Esophagus squamous epithelium (tissue), 5 donors: Measurements from ENCODE around the gene RBM20. TPM values are rescaled to one million over a fixed set of nuclear protein-coding genes. Genes with fewer than 3 reads are reported as not detected.

Experiments used
- DNase-seq: peaks from one replicate; lab custom pipeline; 2025; lab: John Stamatoyannopoulos, UW
- H3K27ac ChIP-seq, 4 donors: fragments of 200-600 bp; sonication (generic); one replicate each; pipeline ENCODE4 v1.5.1; 2016 to 2019; ENCODE audit warnings: mild to moderate bottlenecking in 1 of 4
- H3K27me3 ChIP-seq, 4 donors: fragments of 200-600 bp; sonication (generic); 1 replicate in 3 of 4; 2 replicates in 1 of 4; pipeline versions ENCODE4 v1.5.1 to v1.6.0; 2017 to 2021; ENCODE audit warnings: antibody characterized with exemption in 1 of 4
- H3K36me3 ChIP-seq, 3 donors: fragments of 200-600 bp; sonication (generic); one replicate each; pipeline ENCODE4 v1.5.1; 2016 to 2019
- H3K4me1 ChIP-seq, 3 donors: fragments of 200-600 bp; sonication (generic); one replicate each; pipeline ENCODE4 v1.5.1; 2017 to 2019
- H3K4me3 ChIP-seq, 4 donors: fragments of 200-600 bp; sonication (generic); 1 replicate in 3 of 4; 2 replicates in 1 of 4; pipeline ENCODE4 v1.5.1; 2016 to 2019; ENCODE audit warnings: mild to moderate bottlenecking in 2 of 4, moderate library complexity in 1 of 4
- H3K9me3 ChIP-seq, 3 donors: fragments of 200-600 bp; sonication (generic); one replicate each; pipeline ENCODE4 v1.5.1; 2016 to 2019
- POLR2A ChIP-seq, 4 donors: fragments of 450-650 bp; IDR thresholded peaks; one replicate each; pipeline ENCODE4 v1.6.1; 2017; ENCODE audit warnings: antibody characterized with exemption in 4 of 4, mild to moderate bottlenecking in 4 of 4, moderate library complexity in 3 of 4
- WGBS, 2 donors: methylation state at CpG; one replicate each; pipeline ENCODE4 v1.1.5; 2018; 5-methylcytosine and 5-hydroxymethylcytosine counted together
- intact Hi-C: fragments of 100-400 bp; cut with DNase I; formaldehyde crosslinking; loops from one replicate; pipeline ENCODE4 v1.15.0; 2022
- total RNA-seq, 4 donors: library from RNA; depleted of rRNA; stranded (reverse); fragments of >200 nt; gene quantifications; one replicate each; pipeline ENCODE4 v1.1.0, GENCODE V29; 2016
- TF ChIP-seq, protein P1 (sequence below), 6 experiments: fragments of 450-650 bp in 4 of 6; fragments of 200-600 bp in 2 of 6; sonication (generic) in 2 of 6; IDR thresholded peaks; one replicate each; pipeline ENCODE4 v1.5.1; 2016 to 2019; ENCODE audit warnings: antibody characterized with exemption in 6 of 6, mild to moderate bottlenecking in 4 of 6, moderate library complexity in 4 of 6
- donor health status: DM: yes; HTN: yes; CAD: no.

RBM20 gene
- total RNA-seq, 4 donors from 2014 or later, result 2.1 to 10.3 (median 3.7) TPM

- intact Hi-C loops, result no loop called here
- Histone ChIP-seq H3K36me3 (no peaks in the 10 kb centered on the region), H3K4me3 (no peak overlapping the region), H3K27ac (peak overlapping the region in 3 of 4 donors; percentile 38 to 91 (median 90)), H3K9me3 (no peaks in the 10 kb centered on the region), H3K27me3 (no peaks in the 10 kb centered on the region), H3K4me1 (peaks cover 32 to 100% (median 38%) of the 10 kb centered on the region in 3 donors)
- 77 to 89% methylated on average over 5 to 8 of the region's 9 CpGs for WGBS, 2 donors
- no peak for DNase-seq
- TF ChIP-seq, protein P1, sequence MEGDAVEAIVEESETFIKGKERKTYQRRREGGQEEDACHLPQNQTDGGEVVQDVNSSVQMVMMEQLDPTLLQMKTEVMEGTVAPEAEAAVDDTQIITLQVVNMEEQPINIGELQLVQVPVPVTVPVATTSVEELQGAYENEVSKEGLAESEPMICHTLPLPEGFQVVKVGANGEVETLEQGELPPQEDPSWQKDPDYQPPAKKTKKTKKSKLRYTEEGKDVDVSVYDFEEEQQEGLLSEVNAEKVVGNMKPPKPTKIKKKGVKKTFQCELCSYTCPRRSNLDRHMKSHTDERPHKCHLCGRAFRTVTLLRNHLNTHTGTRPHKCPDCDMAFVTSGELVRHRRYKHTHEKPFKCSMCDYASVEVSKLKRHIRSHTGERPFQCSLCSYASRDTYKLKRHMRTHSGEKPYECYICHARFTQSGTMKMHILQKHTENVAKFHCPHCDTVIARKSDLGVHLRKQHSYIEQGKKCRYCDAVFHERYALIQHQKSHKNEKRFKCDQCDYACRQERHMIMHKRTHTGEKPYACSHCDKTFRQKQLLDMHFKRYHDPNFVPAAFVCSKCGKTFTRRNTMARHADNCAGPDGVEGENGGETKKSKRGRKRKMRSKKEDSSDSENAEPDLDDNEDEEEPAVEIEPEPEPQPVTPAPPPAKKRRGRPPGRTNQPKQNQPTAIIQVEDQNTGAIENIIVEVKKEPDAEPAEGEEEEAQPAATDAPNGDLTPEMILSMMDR (IDR thresholded peaks at IDR 0.05), result no peak
- TF ChIP-seq POLR2A (IDR thresholded peaks at IDR 0.05), result no peak
These were observed 197.7 kb downstream of the RBM20 start for GRCh38 chr10:110841767-110842267.

DNA sequence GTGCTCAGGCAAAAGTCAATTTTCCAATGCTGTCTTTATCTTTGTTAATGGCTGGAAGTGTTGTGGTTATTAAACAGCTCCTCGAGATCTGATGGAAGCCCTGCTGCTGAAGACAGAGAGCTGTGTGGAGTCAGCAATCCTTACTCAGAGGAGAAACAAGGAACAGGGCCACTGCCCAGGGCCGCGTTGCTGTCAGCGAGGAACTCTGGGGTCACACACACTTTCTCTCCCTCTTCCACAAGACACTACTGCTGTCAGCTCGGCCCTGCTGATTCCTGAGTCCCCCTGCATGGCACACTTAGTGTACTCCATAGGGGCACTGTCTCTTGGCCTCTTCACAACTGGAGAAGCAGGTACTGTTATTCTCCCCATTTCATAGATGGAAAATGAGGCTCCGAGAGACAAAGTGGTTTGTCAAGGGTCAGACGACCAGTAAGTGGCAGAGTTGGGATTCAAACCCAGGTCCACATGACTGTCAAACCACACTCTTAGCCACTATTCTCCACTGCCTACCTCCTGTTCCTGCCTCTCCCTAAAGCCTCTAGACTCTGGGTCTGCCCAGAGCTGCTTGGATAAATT is 198.3 kb downstream of the RBM20 start:
- Histone ChIP-seq H3K4me3 (no peak overlapping the region), H3K27me3 (no peaks in the 10 kb centered on the region), H3K27ac (peak overlapping the region; percentile 38 to 91 (median 84)), H3K4me1 (peaks cover 29 to 100% (median 34%) of the 10 kb centered on the region in 3 donors), H3K36me3 (no peaks in the 10 kb centered on the region), H3K9me3 (no peaks in the 10 kb centered on the region)
- intact Hi-C loops, result no loop called here
- 74 to 86% methylated on average over 6 to 7 of the region's 7 CpGs for WGBS, 2 donors
- DNase-seq, result no peak
- TF ChIP-seq, protein P1 (IDR thresholded peaks at IDR 0.05), result no peak
- no peak for TF ChIP-seq POLR2A (IDR thresholded peaks at IDR 0.05)

DNA sequence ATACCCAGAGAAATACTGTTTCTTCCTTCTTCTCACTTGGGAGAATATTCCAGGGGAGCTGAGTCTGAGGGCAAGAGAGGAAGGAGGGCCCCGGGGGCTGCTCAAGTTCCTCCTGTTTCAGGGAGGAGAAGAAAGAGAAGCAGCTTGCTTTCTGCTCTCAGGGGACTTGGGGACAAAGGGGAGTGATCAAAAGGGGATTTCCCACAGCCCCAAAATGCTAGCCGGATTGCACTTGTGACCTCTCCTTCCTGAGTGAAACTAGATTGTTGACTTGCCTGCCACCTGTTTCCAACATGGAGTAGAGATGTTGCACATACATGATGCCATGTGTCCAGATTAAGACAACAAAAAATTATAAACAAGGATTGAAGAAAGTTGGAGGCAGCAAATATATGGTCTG is 198.9 kb downstream of the RBM20 start:
- Histone ChIP-seq H3K4me3 (no peak overlapping the region), H3K36me3 (no peaks in the 10 kb centered on the region), H3K27ac (peak overlapping the region; percentile 38 to 91 (median 84)), H3K9me3 (no peaks in the 10 kb centered on the region), H3K27me3 (no peaks in the 10 kb centered on the region), H3K4me1 (peaks cover 26 to 96% (median 29%) of the 10 kb centered on the region in 3 donors)
- TF ChIP-seq, protein P1 (IDR thresholded peaks at IDR 0.05), result no peak
- TF ChIP-seq POLR2A (IDR thresholded peaks at IDR 0.05), result no peak
- intact Hi-C loops, result no loop called here
- no peak for DNase-seq
- WGBS, 2 donors, result 29 to 53% methylated on average over 1 to 2 of the region's 2 CpGs

DNA sequence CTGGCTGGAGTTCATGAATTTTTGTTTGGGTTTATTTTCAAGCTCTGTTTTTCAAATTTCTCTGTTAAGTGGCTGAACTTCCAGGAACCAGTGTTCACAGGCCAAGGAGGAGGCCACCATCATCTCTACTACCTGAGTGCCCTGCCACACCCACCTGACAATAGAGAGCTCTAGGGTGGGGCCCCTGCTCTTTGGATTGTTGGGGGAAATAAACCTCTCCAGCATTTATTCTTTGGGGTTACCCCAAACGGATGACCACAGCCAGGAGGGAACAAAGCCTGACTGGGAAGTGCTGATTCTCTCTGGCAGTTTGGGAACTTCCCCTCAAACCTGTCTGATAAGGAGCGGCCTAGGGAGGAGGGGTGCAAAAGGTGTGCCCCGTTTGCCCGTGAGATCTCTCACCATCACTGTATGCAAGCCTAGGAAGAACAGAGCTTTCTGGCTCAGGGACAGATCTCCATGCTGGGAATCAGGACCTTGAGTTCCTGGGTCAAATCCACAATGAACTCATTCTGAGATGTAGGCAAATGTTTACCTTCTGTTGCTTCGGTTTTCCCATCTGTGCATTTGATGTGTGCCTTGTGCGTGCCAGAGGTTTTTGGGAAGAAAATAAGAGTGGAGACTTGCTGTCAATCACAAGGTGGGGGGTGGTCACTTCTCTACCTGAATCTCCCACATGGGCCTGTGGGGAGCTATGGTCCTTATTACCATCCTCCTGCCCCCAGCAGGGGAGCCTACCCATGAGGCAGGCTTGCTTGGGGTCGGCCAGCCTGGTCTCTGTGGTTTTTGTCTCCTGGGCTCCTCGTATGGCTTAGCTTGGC is 199.9 kb downstream of the RBM20 start:
- 54 to 73% methylated on average over 7 to 8 of the region's 8 CpGs for WGBS, 2 donors
- TF ChIP-seq, protein P1 (IDR thresholded peaks at IDR 0.05), result no peak
- no peak for TF ChIP-seq POLR2A (IDR thresholded peaks at IDR 0.05)
- peak overlapping the region; percentile 59 to 91 (median 84) for H3K27ac ChIP-seq
- no peak overlapping the region for H3K4me3 ChIP-seq
- H3K9me3 ChIP-seq, result no peaks in the 10 kb centered on the region
- no peaks in the 10 kb centered on the region for H3K27me3 ChIP-seq
- intact Hi-C loops, result no loop called here
- no peak for DNase-seq
- H3K4me1 ChIP-seq, result peaks cover 24 to 87% (median 26%) of the 10 kb centered on the region in 3 donors
- no peaks in the 10 kb centered on the region for H3K36me3 ChIP-seq

DNA sequence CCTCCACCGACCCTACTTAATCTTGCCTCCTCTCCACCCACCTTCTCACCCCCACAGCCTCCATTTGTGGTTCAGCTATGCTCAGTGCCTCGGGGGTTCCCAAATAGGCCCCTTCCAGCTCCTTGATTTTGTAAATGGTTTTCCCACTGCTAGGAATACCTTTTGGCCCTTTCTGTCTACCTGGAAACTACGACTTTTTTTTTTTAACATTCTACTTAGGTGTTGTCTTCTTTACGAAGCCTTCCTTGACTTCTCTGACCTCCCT is 200.4 kb downstream of the RBM20 start:
- TF ChIP-seq POLR2A (IDR thresholded peaks at IDR 0.05), result no peak
- TF ChIP-seq, protein P1 (IDR thresholded peaks at IDR 0.05), result no peak
- no peak for DNase-seq
- H3K27ac ChIP-seq, result peak overlapping the region in 3 of 4 donors; percentile 78 to 91 (median 90)
- H3K4me1 ChIP-seq, result peaks cover 24 to 83% (median 26%) of the 10 kb centered on the region in 3 donors
- no peaks in the 10 kb centered on the region for H3K9me3 ChIP-seq
- H3K4me3 ChIP-seq, result no peak overlapping the region
- no peaks in the 10 kb centered on the region for H3K36me3 ChIP-seq
- H3K27me3 ChIP-seq, result no peaks in the 10 kb centered on the region
- intact Hi-C loops, result no loop called here
- WGBS, 2 donors, result 89 to 96% methylated on average over 4 of the region's 4 CpGs
